Heart right ventricle (tissue), 16 donors: ENCODE data around the gene C1D. TPM values are rescaled to one million over a fixed set of nuclear protein-coding genes. Genes with fewer than 3 reads are reported as not detected.

Experiments used
- ATAC-seq, 8 donors: fragments of 200-7000 bp; cut with Tn5 transposase; one replicate each; pipeline ENCODE4 v1.9.1; 2020; ENCODE audit warnings: mild to moderate bottlenecking in 8 of 8, moderate library complexity in 8 of 8, moderate number of reproducible peaks in 1 of 8
- DNase-seq, 2 donors: peaks; one replicate each; pipeline ENCODE4 v3.0.0-alpha.2; 2020
- H3K27ac ChIP-seq, 10 donors: fragments of 200-600 bp; sonication (generic) in 2 of 10; one replicate each; pipeline versions ENCODE4 v1.5.0 to v1.8.0; 2020 to 2022; ENCODE audit warnings: mild to moderate bottlenecking in 3 of 10
- H3K27me3 ChIP-seq, 7 donors: fragments of 200-600 bp; one replicate each; pipeline ENCODE4 v1.8.0; 2021 to 2022; ENCODE audit warnings: mild to moderate bottlenecking in 2 of 7
- H3K36me3 ChIP-seq, 9 donors: fragments of 200-600 bp; sonication (generic) in 1 of 9; one replicate each; pipeline versions ENCODE4 v1.5.0 to v1.8.0; 2020 to 2022; ENCODE audit warnings: mild to moderate bottlenecking in 2 of 9
- H3K4me1 ChIP-seq, 9 donors: fragments of 200-600 bp; sonication (generic) in 1 of 9; one replicate each; pipeline versions ENCODE4 v1.5.0 to v1.8.0; 2020 to 2022; ENCODE audit warnings: mild to moderate bottlenecking in 4 of 9
- H3K4me3 ChIP-seq, 10 donors: fragments of 200-600 bp; sonication (generic) in 2 of 10; one replicate each; pipeline versions ENCODE4 v1.5.0 to v1.8.0; 2020 to 2022; ENCODE audit warnings: mild to moderate bottlenecking in 7 of 10, moderate library complexity in 2 of 10
- H3K9me3 ChIP-seq, 11 donors: fragments of 200-600 bp in 10 of 11; sonication (generic) in 2 of 11; one replicate each; pipeline versions ENCODE4 v1.5.0 to v1.8.0; 2013 to 2022; ENCODE audit warnings: mild to moderate bottlenecking in 2 of 11, control low read depth in 1 of 11, moderate library complexity in 1 of 11
- CTCF ChIP-seq, 9 donors: fragments of 200-600 bp; sonication (generic) in 2 of 9; IDR thresholded peaks; one replicate each; pipeline versions ENCODE4 v1.5.0 to v1.8.0; 2021 to 2022; ENCODE audit warnings: antibody characterized with exemption in 9 of 9, mild to moderate bottlenecking in 5 of 9, moderate library complexity in 1 of 9
- WGBS, 2 donors: extraction: QIAGEN DNeasy Blood & Tissue Kit; methylation state at CpG; one replicate each; pipeline ENCODE4 v1.1.7; 2013; ENCODE audit warnings: inconsistent platforms in 1 of 2; 5-methylcytosine and 5-hydroxymethylcytosine counted together
- intact Hi-C, 10 donors: fragments of 100-400 bp; cut with DNase I; formaldehyde crosslinking; loops; one replicate each; pipeline versions ENCODE4 v1.11.1 to v1.14.2; 2022
- polyA plus RNA-seq, 2 donors: library from polyadenylated mRNA; stranded (reverse); fragments of 200-250 nt; gene quantifications; one replicate each; pipeline ENCODE4 v1.2.3, GENCODE V29; 2013
- total RNA-seq, 10 donors: library from RNA; stranded (reverse); fragmentation: NEBNext Ultra II Directional in 3 of 10; extraction: Animal tissue kit (Norgen Biotek cat#: 25700) in 3 of 10; gene quantifications; one replicate each; pipeline versions ENCODE4 v1.2.1 to v1.2.4, GENCODE V29; 2021 to 2023
- donor health status: Arrhythmogenic right ventricular cardiomyopathy.
- donor health status: ischemic (EF 13 %, LVEDD 7.1; RV severe dilation, severe dysfunction).
- donor health status: healthy with polysubstance abuse.
- donor health status: DM: no; HTN: yes; CAD: no.
- donor health status: DM: no; HTN: no; CAD: no.
- donor health status: ischemic (EF 25% LVEDD 6.9; RV normal size, moderate dysfunction).
- donor health status: ischemic (EF 25% LVEDD 5.7; RV mildly dilated, moderate dysfunction).
- donor health status: healthy.
- donor health status: DM: yes; HTN: yes; CAD: no.
- donor health status: Ischemic cardiomyopathy.
- donor health status: ischemic (EF 35%, LVEDD 5.7; RV mildly dilated, moderate dysfunction).
- donor health status: nonischemic (EF 11% LVEDD 7.7; RV severe dilation, severe dysfunction).
- donor health status: DM: yes; HTN: yes; CAD: no.
- donor health status: PGD.
- donor health status: ischemic (EF 29% LVEDD 5.4; RV normal size, mild dysfunction).
- donor health status: nonischemic (EF 23%, LVEDD 6.1; RV moderate dilation, normal function).

Gene C1D
- total and polyA plus RNA-seq, 12 donors = 7.4 to 25.2 (median 14.5) TPM

GRCh38 chr2:68046642-68047240 lies 16.1 kb downstream of the C1D start:
- no peaks in the 10 kb centered on the region for H3K27me3 ChIP-seq
- DNase-seq (no peak), ATAC-seq (no peak)
- H3K36me3 ChIP-seq = peaks cover 0 to 51% (median 7%) of the 10 kb centered on the region in 9 donors
- H3K9me3 ChIP-seq = no peaks in the 10 kb centered on the region
- no peak for TF ChIP-seq CTCF (IDR thresholded peaks at IDR 0.05)
- H3K4me1 ChIP-seq = peaks cover 0 to 6% (median 0%) of the 10 kb centered on the region in 9 donors
- H3K4me3 ChIP-seq = no peak overlapping the region
- WGBS, 2 donors = 81 to 82% methylated on average over 4 of the region's 4 CpGs
- H3K27ac ChIP-seq = no peak overlapping the region
- intact Hi-C loops = no loop called here

DNA sequence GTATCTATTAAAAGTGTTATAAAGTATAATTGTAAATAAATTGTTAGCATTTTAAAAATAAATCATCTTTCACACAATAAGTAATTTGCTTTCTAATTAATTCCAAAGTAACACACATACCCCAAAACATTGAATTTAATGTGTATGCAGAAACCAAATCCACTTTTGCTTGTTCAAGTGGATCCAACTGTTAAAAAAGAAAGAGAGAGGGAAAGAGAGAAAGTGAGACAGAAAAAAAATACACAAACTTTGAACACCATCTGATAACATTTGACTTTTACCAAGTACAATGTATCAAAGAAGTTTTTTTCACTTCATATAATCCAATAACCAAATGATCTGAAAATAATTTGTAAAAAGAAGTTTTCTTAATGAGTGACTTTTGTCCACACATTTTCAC lies 16.6 kb downstream of the C1D start:
- no peak for TF ChIP-seq CTCF (IDR thresholded peaks at IDR 0.05)
- DNase-seq (no peak), ATAC-seq (no peak)
- Histone ChIP-seq H3K9me3 (no peaks in the 10 kb centered on the region), H3K27ac (no peak overlapping the region), H3K4me1 (peaks cover 0 to 6% (median 0%) of the 10 kb centered on the region in 9 donors), H3K36me3 (peaks cover 0 to 56% (median 7%) of the 10 kb centered on the region in 9 donors), H3K4me3 (no peak overlapping the region), H3K27me3 (no peaks in the 10 kb centered on the region)
- intact Hi-C loops = no loop called here

- Histone ChIP-seq H3K27me3 (no peaks in the 10 kb centered on the region), H3K36me3 (peaks cover 0 to 58% (median 7%) of the 10 kb centered on the region in 9 donors), H3K4me1 (peaks cover 0 to 5% (median 0%) of the 10 kb centered on the region in 9 donors), H3K27ac (no peak overlapping the region), H3K9me3 (no peaks in the 10 kb centered on the region), H3K4me3 (no peak overlapping the region)
- no peak for TF ChIP-seq CTCF (IDR thresholded peaks at IDR 0.05)
- no peak for ATAC-seq
- WGBS, 2 donors = 86 to 94% methylated on average over 1 of the region's 1 CpG
- no peak for DNase-seq
- intact Hi-C loops = no loop called here
Observed at GRCh38 chr2:68045342-68045741, 17.5 kb downstream of the C1D start.

DNA sequence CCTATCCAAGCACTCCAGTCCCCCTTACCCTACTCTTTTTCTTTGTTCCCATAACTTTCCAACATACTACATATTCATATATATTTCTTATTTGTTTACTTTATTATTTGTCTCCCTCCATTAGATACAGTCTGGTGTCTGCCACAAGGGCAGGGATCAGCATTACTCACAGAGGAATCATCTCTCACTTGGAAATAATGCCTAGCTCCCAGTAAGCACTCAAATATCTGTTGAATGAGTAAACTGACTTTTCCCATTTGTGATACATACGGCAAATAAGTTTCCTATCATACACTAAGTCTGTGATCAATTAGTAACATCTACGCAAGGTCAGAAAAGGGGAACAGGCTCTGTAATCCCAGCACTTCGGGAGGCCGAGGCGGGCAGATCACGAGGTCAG lies 18.7 kb downstream of the C1D start:
- no peak overlapping the region for H3K27ac ChIP-seq
- peaks cover 0 to 58% (median 7%) of the 10 kb centered on the region in 9 donors for H3K36me3 ChIP-seq
- DNase-seq (no peak), ATAC-seq (no peak)
- intact Hi-C loops = no loop called here
- WGBS, 2 donors = 95 to 98% methylated on average over 6 of the region's 6 CpGs
- H3K9me3 ChIP-seq = no peaks in the 10 kb centered on the region
- TF ChIP-seq CTCF (IDR thresholded peaks at IDR 0.05) = no peak
- H3K4me3 ChIP-seq = no peak overlapping the region
- peaks cover 0 to under 1% (median 0%) of the 10 kb centered on the region in 9 donors for H3K4me1 ChIP-seq
- no peaks in the 10 kb centered on the region for H3K27me3 ChIP-seq
